Measurements from ENCODE around the gene MLLT3.

MLLT3 gene

DNA sequence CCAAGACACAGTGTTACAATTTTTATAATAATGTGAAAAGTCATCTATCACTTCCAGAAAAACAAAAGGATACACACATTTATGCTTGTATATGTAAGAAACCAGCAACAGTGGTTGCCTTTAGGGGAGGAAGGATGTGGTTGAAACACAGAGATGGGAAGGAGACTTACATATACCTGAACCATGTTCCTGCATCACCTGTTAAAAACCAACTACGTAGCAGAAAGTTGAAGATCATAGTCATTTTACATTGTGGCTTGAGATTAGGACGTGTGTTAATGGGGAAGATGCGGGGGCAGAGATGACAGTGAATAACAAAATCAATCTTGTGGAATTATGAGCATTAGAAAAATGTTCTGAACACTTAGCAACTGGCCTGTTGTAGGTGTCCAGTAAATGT, 307.3 kb downstream of the MLLT3 start:
- POLR2A ChIA-PET = no interaction called here

DNA sequence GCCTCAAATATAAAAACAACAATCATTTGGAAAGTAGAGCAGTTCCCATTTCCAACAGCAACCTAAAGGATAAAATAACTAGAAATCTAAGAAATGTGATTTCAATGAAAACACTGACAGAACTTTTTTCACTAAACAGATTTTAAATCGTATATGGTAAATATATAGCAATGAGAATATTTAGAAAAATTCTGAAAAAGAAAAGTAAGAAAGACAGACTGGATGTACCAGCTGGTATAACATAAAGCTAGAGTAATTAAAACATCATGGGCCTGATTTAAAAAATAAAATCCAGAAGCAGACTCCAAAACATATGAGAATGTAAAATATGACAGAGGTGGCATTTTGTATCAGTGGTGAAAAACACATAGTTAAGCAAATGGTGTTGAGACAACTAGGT, 308.9 kb downstream of the MLLT3 start:
- ChIA-PET POLR2A (no interaction called here), CTCF (no interaction called here)
- no peak for DNase-seq (ENCODE audit: low read depth, low spot score)
- no peak for TF ChIP-seq CTCF (IDR thresholded peaks at IDR 0.05; ENCODE audit: insufficient read depth, low read length, missing control alignments)
- no peak overlapping the region for H3K4me3 ChIP-seq (ENCODE audit: low read depth, low read length)

More for the DNA sequence above, 307.3 kb downstream of the MLLT3 start:
- CTCF ChIA-PET = no interaction called here
- H3K4me3 ChIP-seq (ENCODE audit: low read depth, low read length) = no peak overlapping the region
- no peak for TF ChIP-seq CTCF (IDR thresholded peaks at IDR 0.05; ENCODE audit: insufficient read depth, low read length, missing control alignments)
- no peak for DNase-seq (ENCODE audit: low read depth, low spot score)

- POLR2A ChIA-PET = no interaction called here
- no peak for DNase-seq (ENCODE audit: low read depth, low spot score)
- no peak overlapping the region for H3K4me3 ChIP-seq (ENCODE audit: low read depth, low read length)
- no peak for TF ChIP-seq CTCF (IDR thresholded peaks at IDR 0.05; ENCODE audit: insufficient read depth, low read length, missing control alignments)
- CTCF ChIA-PET = no interaction called here
Measured at GRCh38 chr9:20312732-20313131, 309.6 kb downstream of the MLLT3 start.

GRCh38 chr9:20310024-20310423, 312.3 kb downstream of the MLLT3 start:
- no peak overlapping the region for H3K4me3 ChIP-seq (ENCODE audit: low read depth, low read length)
- TF ChIP-seq CTCF (IDR thresholded peaks at IDR 0.05; ENCODE audit: insufficient read depth, low read length, missing control alignments) = no peak
- DNase-seq (ENCODE audit: low read depth, low spot score) = no peak
- ChIA-PET CTCF (no interaction called here), POLR2A (no interaction called here)

DNA sequence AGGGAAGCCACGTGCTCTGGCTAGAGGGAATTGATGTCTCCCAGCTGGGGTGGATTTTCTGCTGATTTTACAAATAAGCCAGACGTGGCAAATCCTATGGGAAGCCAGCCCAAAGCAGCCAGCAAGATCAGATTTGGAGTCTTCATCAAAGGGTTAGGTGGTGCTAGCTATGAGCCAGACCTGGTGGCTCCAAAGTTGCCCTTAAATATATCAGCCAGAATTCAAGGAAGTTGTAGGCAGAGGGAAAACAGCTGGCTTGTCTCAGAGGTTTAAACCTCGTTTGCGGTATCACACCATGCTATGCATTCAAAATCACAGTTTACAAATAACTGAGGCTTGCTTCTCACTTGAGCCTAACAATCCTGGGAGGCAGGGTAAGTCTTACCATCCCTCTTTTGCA, 313.2 kb downstream of the MLLT3 start:
- no peak for DNase-seq (ENCODE audit: low read depth, low spot score)
- no peak for TF ChIP-seq CTCF (IDR thresholded peaks at IDR 0.05; ENCODE audit: insufficient read depth, low read length, missing control alignments)
- ChIA-PET POLR2A (no interaction called here), CTCF (no interaction called here)
- no peak overlapping the region for H3K4me3 ChIP-seq (ENCODE audit: low read depth, low read length)

DNA sequence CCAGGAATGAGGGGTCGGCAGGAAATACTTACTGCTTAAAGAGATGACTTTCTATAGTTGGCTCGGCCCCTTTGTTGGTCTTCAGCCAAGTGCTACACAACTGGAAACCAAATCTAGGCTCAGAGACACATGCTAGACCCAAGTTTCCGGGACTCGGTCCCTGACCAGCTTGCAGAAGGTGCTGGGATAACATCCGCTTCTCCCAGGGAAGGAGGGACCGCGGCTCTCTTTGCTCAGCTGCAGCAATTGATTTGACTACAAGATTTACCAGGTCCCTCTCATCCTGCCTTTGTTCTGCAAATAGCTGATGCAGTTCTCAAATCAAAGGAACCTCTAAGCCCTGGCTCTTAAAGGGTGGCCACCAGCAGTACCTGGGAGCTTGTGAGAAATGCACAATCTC, 314.7 kb downstream of the MLLT3 start:
- POLR2A ChIA-PET = no interaction called here
- no peak for TF ChIP-seq CTCF (IDR thresholded peaks at IDR 0.05; ENCODE audit: insufficient read depth, low read length, missing control alignments)
- CTCF ChIA-PET = no interaction called here
- DNase-seq (ENCODE audit: low read depth, low spot score) = no peak
- H3K4me3 ChIP-seq (ENCODE audit: low read depth, low read length) = no peak overlapping the region

All from AG04449 (cell line).